GM18861 (cell line): ENCODE results near the gene PRLH.
"Not testable (repeated sequence)": the region's sequence is repeated elsewhere in the genome, so short reads cannot be mapped to it uniquely, and the experiment has no call there.

ENCODE experiments used
- ATAC-seq: cut with Tn5 transposase; IDR thresholded peaks from one replicate; pipeline ENCODE4 v1.9.1; 2021; ENCODE audit not compliant: unreplicated experiment

The PRLH gene

DNA sequence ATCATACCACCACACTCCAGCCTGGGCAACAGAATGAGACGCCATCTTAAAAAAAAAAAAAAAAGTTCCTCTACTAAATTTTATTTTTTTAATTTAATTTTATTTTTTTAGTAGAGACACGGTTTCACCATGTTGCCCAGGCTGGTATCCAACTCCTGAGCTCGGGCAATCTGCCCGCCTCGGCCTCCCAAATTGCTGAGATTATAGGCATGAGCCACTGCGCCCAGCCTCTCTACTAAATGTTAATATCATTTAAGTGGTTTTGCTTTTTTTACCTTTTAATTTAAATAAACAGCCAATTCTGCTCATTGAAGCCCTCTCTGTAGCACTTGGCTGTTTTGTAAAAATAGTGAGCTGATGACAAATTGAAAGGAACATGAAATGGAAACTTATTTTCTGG, 15.0 kb downstream of the PRLH start:
- no peak for ATAC-seq

DNA sequence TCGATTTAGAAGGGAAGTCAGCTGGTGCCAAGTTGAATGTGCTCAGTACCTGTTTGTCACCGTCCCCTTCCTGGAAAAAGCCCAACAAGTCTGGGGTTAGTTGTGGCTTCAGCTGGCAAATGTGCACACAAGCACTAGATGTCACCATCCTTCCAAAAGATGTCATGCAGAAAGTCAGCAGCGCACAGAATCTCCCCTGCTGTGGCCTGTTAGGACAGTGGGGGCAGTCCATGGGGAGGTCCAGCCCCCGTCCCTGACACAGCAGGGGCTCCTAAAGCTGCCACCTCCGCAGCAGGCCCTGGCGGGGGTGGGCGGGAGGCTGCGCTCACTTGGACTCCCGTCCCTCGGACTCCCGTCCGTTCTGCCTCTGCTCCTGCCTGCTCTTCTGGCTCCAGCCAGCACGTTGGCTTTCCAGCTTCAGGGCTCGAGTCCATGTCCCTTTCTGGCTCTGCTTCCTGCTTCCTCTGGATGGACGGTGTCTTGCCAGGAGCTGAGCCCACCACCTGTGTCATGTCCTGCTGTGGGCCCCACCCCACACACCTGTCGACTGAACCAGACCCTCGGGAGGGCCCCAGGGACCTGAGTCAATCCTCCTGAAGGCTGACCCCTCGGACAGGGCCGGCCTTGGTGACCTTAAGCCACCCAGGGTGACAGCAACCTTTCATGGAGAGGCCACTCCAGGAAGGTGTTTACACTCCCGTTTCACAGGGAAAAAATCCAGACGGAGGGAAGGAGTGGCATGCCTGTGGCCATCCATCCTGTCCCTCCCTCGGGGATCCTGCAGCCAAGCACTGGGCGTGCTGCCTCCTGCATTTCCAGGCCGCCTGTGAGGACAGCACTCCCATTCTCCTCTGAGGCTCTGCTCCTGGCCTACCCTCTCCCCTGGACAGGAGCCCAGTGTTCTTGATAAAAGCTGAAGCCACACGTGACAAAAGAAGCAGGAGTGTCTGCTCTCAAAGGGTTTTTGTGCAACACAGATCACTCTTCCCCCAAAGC, 15.7 kb downstream of the PRLH start:
- ATAC-seq: peak; percentile 48

DNA sequence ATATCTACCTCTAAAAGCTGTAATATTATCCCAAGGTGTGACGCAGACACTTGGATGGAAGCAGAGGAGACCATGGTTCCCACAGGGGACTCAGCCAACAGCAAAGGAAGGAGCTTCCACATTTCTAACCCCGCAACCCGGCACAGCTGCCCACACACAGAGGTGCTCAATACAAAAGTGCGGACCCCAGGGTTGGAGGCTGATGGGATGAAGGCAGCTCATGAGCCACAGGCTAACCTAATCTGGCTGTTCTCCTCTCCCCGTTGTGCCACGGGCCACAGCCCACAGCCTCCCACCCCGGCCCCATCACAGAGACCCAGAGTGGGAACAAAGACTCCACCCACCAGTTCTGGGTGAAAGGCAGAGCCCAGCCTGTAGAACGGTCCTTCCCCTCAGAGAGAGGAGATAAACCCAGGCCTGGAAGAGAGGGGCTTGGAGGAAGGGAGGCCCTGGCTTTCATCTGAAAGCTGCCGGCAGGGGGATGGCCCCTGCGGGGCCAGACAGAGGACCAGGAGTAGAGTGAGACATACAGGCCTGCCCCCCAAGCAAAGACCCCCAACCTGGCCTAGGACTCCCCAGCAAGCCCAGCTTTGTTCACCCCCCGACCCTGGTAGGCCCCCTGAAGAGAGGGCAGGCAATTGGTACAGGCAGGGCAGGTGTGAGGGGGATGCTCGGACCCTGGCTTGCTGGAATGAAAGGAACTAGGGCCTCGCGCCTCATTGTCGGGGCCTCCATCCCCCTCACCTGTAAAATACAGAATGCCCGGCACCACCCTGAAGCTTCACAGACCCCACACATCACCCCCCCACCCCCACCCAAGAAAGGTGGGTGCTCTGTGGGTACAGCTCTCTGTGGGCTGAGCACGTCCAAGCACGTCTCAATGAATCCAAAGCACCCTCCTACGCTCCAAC, 17.3 kb downstream of the PRLH start:
- ATAC-seq: no peak

DNA sequence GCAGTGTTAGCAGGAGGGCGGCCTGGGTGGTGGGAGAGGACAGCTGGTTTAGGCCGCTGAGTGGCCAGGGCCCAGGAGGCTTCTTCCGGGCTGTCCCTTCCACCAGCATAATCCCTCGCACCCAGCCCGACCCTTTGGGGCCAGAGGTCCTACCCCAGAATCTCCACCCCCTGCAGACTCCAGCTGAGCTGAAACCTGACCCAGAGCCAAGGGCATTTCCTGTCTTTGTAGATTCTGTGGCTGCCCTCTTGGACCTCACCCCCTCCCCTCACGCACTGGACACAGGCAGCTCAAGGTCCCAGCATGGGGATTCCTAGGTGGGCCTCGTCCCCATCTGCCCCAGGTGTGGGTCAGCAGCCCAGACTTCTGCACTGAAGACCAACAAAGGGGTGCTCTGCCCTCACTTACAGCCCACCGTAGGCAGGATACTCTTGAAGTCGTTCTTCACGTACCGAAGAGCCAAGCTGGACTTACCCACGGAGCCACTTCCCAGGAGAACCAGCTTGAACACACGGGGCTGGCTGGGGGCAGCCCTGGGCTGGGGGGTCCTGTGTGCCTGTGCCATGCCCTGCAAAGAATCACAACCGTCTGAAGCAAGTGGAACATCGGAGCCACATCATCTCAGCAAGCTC, 19.3 kb downstream of the PRLH start:
- ATAC-seq: no peak

DNA sequence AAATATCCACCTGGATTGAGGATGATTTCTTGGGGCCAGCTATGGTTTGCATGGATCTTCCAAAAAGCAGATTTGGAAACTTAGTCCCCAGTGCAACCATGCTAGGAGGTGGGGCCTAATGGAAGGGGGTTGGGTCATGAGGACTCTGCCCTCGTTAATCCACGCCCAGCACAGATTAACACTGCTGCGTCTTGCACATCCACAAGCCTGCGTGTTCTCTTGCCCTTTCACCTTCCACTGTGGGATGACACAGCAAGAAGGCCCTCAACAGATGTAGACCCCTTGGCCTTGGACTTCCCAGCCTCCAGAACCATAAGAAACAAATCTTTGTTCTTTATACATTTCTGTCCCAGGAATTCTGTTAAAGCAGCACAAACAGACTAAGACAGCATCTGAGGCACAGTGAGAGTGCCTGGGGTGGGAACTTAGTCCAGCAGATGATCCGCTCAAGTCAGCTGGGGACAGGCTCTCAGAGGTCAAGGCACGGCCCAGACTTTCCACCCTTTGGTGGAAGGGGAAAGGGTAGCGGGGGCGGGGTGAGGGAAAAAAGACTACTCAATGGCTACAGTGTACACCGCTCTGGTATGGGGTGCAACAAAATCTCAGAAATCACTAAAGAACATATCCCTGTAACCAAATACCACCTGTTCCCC, 21.8 kb downstream of the PRLH start:
- no peak for ATAC-seq

DNA sequence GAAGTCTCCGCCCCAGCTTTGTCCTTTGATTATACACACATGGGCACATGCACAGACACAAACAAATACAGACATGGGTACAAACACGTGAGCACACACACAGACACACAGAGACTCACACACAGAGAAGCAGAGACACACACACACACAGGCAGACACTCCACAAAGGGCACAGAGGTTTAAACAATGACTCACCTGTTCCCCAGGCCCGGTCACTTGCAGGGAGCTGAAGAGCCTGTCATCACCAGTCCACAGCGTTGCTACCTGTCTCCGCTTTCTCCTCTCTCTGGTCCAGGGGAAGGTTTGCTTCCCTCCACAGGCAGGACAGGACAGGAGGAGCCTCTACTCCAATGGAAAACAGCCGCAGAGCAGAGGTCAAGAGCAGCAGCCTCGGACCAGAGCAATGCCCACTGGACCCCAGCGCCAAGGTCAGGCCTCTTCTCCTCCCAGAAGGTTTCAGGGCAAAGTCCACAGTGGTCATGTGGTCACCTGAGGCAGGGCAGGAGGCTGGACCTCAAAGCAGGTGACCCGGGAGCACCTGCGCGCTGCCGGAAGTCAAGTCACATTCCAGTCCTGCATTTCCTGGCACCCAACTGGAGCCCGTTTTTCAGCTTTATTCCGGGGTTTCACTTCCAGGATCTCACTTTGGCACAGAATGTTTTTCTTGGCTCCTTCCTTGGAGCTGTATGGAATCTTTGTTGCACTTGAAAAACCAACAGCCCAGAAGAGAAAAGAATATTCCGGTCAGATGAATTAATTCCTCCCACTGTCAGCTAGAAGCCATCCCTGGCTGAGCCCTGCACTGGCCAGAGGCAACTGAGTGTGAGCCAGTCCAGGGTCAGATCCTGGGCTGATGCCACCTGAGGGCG, 24.1 kb downstream of the PRLH start, which contains the start of gene RAB17:
Gene RAB17 (minus strand): TSS at position 463 of the 869 bp plus-strand sequence. CDS start 4,580 bp downstream, outside the sequence.
- ATAC-seq: no peak

DNA sequence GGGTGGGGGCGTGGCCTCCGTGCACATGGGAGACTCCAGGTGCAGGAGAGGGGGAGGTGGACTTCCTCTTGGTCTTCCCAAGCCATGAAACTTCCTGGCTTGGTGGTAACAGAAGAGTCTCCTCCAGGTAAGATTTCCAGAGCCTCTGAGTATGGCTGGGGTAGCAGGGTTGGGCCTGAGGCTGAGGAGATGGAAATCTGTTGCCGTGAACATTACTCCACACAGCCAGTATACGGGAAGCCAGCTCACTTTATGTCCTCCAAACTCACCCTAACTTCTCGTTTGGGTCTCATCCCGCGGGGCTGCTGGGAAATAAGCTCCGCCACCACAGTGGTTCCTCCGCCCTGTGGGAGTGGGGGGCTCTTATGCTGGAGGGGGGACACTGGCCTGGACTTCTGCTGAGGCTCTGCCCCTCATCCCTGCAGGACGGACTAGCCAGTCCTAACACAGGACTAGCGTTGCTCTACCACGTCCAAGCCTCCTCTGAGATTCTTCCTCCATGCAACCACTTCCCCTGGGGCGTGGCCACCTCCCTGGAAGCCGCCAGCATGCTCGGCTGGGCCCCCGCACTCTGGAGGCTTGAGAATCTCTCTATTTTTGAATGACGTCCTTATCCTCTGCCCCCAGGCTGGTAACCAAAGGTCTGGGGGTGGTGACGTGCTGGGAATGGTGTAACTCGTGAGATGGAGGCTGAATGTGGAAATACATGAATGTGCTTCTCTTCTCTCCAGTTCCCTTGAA, 24.9 kb downstream of the PRLH start:
- no peak for ATAC-seq

DNA sequence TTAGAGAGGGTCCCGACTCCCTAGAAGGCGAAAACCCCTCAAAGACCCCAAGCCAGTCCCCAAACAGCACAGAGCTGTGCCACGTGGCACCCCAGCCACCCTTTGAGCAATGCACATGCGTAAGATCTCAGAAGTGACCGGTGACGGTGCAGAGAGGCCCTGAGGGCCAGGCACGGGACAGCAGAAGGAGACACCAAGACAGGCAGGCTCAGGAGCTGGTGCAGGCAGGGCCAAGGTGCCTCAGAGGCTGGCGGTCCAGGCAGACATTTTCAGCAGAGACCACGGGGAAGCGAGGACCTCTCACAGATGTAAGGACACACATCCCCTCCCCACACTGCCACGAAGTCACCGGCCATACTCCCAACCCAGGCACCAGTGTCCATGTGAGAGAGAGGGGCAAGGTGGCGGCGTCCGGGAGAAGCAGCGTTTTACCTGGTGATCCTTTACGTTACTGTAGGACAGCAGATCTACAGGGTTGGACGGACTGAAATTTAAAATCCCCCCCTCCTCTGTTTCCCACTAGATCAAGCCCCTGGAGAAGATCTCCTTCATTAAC, 26.1 kb downstream of the PRLH start:
- no peak for ATAC-seq

DNA sequence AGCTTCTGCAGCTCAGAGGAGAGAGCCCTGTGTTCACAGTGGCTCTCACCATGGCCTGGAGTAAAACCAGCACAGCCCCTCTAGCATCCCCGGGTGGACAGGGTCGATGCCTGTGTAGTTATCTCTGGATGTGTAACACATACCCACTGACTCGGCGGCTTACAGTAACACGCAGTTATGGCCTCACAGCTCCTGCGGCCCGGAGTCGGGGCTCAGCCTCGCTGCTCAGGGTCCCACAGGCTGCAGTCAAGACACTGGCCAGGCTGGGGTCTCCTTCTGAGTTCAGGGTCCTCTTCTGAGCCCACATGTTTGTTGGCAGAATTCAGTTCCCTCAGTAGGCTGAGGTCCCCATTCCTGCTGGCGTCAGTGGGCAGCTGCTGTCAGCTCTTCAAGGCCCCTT, 26.7 kb downstream of the PRLH start:
- no peak for ATAC-seq

DNA sequence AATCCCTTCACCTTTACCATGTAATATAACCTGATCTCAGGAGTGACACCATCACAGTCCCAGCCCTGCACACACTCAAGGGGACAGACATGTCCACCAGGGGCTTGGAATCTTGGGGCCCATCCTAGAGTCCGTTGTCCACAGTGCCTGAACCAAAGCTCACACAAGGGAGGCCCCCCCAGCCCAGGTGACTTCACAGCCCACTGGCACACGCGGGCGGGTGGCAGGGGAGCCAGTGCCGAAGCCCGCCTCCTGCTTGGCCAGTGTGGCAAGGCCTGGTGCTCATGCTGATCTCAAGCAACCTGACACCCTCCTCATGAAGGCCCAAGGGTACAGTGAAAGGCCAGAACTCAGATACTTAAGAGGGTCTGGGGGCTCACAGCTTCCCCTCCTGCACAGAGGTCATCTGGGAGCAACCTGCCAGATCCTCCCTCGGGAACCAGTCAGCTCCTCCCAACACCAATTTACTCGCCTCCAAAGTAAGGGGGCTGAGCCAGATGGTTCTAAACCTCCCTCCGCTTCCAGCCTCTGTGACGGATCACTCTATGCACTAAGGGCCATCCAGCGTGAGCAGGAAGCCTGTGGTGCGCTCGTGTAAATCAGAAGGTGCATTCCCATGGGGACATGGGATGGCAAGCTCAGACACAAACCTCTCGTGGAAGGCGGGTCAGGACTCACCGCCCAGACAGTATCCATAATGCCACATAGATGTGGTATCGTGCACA, 27.4 kb downstream of the PRLH start:
- no peak for ATAC-seq

DNA sequence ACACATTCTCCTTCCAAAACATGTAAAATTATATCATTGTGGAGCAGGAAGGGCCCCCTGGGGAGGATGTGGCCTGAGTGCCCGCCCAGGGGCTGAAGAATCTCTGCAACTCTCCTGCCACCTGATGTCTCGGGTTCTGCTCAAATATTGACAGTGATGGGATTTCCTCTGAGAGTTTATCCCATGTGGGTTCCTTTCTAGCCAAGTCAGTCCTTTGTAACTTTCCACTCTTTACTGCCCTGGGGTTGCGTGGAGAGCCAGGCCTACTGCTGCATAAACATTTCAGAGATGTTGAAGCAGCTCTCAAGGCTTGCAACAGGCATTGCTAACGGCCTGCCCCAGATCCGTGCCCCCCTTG, 28.1 kb downstream of the PRLH start:
- ATAC-seq: no peak

DNA sequence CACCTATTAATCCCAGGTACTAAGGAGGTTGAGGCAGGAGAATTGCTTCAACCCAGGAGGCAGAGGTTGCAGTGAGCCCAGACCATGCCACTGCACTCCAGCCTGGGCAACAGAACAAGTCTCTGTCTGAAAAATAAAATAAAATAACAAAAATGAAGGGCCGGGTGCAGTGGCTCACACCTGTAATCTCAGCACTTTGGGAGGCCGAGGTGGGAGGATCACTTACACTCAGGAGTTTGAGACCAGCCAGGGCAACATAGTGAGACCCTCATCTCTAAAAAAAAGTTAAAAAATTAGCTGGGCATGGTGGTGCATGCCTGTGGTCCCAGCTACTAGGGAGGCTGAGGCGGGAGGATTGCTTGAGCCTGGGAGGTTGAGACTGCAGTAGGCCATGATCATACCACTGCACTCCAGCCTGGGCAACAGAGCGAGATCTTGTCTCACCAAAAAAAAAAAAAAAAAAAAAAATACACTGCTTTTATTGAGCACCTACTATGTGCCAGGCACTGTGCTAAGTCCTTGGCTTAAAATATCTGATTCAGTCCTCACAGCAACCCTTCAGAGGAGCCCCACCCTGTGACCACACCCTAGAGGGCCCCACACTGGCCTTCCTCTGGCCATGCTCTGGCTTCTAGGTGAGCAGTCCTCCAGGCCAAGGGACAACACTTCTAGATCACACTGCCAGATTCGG, 29.6 kb downstream of the PRLH start:
- ATAC-seq: not testable (repeated sequence)

DNA sequence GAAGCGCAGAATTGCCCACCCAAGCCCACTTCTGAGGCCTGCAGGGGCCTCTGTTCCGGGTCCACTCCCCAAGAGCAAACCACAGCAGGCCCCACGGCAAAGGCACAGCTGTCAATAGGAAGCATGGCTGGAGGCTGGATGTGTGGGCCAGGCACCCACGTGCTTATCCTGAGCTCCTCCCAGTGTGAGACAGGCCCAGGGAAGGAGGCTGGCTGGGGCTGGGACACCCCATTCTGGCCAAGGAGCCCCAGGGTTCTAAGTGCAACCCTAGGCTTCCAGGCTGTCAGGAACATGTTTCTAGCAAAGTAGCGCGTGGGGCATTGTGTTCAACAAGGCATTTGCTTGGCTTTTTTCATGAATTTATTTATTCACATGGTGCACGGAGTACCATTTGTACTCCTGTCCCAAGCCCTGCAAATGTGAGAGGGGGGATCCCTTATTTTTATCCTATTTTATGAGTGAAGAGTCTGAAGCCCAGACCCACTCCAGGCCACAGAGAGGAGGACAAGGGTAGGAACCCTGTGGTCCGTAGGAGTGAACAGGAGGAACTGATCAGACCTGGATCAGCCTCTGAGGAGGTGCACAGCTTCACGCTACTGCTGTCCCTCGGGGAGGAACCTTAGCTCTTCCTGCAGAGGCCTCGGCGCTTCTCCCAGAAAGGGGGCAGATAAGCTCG, 30.3 kb downstream of the PRLH start:
- ATAC-seq: no peak

DNA sequence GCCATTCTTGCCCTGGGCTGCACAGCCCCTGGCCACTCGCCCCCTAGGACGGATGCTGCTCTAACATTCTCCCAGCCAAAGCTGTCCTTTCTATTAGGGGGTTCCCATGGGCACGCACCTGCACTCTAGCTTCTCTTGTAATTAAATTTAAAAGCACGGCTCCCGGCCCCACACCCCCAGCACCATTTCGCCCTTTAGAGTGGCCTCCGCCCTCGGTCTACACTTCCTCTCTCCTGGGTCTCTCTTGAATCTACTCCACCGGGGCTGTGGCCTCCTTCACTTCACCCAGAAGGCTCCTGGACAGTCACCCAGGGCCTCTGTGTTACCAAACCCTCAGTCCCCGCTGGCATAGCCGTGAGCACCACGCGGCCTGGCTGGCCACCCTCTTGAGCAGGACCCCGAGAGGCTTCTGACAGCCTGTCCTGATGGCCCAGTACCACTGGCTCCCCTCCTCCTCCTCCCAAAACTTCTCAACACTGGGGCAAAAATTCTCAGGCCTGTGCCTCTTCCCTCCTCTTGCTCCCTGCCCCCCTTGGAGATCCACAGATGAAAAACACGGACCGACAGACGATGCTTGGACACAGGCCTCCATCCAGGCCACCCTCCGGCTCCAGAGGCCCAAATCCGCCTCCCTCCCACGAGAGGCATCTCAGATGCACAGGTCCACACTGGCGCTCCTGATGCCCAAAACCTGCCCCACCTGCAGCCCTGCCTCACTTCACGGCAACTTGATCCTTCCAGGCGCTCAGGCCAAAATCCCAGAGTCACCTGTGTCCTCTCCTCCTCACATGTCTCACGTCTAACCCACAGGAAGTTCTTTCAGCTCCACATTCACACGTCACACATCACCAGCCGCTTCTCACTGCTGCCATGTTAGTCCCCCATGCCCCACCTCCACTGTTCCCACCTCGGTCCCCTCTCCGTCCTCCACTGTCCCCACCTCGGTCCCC, 31.1 kb downstream of the PRLH start:
- ATAC-seq: no peak

DNA sequence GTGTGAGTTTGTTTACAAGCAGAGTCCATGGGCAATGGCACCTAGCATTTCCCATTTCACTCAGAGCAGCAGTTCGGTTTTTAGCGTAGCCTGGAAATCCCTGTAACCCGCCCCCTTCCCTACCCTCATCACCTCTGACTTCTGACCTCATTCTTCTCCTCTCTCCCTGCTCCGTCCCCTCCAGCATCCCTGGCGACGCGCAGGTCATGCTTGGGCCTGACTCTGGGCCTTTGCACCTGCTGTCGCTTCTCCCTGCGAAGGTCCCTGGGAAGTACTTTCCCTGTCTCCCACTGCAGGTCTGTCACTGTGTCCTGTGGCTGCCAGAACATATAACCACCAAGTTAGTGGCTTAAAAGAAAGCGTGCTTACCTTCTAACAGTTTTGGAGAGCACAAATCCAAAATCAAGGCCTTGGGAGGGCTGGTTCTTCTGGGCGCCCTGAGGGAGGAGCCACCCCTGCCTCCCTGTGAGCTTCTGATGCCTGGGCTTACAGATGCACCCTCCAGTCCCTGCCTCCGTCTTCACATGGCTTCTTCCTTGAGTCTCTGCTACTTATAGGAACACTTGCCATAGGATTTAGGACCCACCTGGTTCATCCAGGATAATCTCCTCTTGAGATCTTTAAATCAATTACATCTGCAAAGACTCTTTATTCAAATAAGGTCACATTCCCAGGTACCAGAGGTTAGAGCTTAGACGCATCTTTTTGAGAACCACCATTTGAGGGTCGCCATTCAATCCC, 32.3 kb downstream of the PRLH start:
- no peak for ATAC-seq
